Neutrophil (primary cell): ENCODE data around the gene RUBCN.

Experiments
- H3K27ac ChIP-seq: fragments of 200-600 bp; sonication (generic); 2 replicates; pipeline ENCODE4 v1.5.1; 2016; ENCODE audit warnings: mild to moderate bottlenecking, moderate library complexity
- H3K27me3 ChIP-seq: fragments of 200-600 bp; sonication (generic); 2 replicates; pipeline ENCODE4 v1.6.0; 2016; ENCODE audit warnings: mild to moderate bottlenecking
- H3K36me3 ChIP-seq: fragments of 200-600 bp; sonication (generic); 2 replicates; pipeline ENCODE4 v1.5.1; 2017
- H3K4me1 ChIP-seq, 2 experiments: fragments of 200-600 bp in 1 of 2; sonication (generic) in 1 of 2; 1 replicate in 1 of 2; 2 replicates in 1 of 2; pipeline versions ENCODE4 v1.5.1 to v1.6.1; 2013 to 2016; ENCODE audit warnings: low read depth in 1 of 2, low read length in 1 of 2, mild to moderate bottlenecking in 1 of 2, moderate library complexity in 1 of 2; ENCODE audit not compliant: control insufficient read depth in 1 of 2, insufficient read depth in 1 of 2
- H3K4me3 ChIP-seq, 2 experiments: fragments of 200-600 bp in 1 of 2; sonication (generic) in 1 of 2; 1 replicate in 1 of 2; 2 replicates in 1 of 2; pipeline ENCODE4 v1.5.1; 2013 to 2016; ENCODE audit warnings: low read depth in 1 of 2, low read length in 1 of 2, mild to moderate bottlenecking in 1 of 2, moderate library complexity in 1 of 2
- H3K9me3 ChIP-seq: fragments of 200-600 bp; sonication (generic); 2 replicates; pipeline ENCODE4 v1.5.1; 2016
- CTCF ChIP-seq: fragments of 200-600 bp; sonication (generic); IDR thresholded peaks from 2 replicates; pipeline ENCODE4 v1.5.1; 2016; ENCODE audit warnings: antibody characterized with exemption

RUBCN gene

DNA sequence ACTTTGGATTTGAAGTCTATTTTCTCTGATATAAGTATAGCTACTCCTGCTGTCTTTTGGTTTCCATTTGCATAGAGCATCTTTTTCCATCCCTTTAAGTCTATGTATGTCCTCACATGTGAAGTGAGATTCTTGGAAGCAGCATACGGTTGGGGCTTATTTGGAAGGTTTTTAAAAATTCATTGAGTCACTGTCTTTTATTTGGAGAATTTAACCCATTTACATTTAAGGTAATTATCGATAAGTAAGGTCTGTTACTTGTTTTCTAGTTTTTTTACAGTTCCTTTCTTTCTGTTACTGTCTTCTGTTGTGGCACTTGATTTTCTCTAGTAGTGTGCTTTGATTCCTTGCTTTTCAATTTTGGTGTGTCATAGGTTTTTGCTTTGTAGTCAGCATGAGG is 14.0 kb downstream of the RUBCN start:
- Histone ChIP-seq H3K27ac (no peak overlapping the region), H3K27me3 (no peaks in the 10 kb centered on the region), H3K4me3 (no peak overlapping the region), H3K9me3 (no peaks in the 10 kb centered on the region), H3K36me3 (peaks cover 4% of the 10 kb centered on the region), H3K4me1 (peaks cover 0 to 6% of the 10 kb centered on the region in 2 experiments)
- TF ChIP-seq CTCF = no peak

- H3K9me3 ChIP-seq = no peaks in the 10 kb centered on the region
- TF ChIP-seq CTCF = no peak
- H3K4me3 ChIP-seq = no peak overlapping the region
- peaks cover 23% of the 10 kb centered on the region for H3K36me3 ChIP-seq
- peaks cover 0 to 6% of the 10 kb centered on the region in 2 experiments for H3K4me1 ChIP-seq
- H3K27me3 ChIP-seq = no peaks in the 10 kb centered on the region
- H3K27ac ChIP-seq = no peak overlapping the region
Observed at GRCh38 chr3:197720694-197721093, 16.0 kb downstream of the RUBCN start.

- H3K4me1 ChIP-seq = peaks cover 0 to 3% of the 10 kb centered on the region in 2 experiments
- no peak for TF ChIP-seq CTCF
Observed at GRCh38 chr3:197718891-197719290, 17.8 kb downstream of the RUBCN start.

DNA sequence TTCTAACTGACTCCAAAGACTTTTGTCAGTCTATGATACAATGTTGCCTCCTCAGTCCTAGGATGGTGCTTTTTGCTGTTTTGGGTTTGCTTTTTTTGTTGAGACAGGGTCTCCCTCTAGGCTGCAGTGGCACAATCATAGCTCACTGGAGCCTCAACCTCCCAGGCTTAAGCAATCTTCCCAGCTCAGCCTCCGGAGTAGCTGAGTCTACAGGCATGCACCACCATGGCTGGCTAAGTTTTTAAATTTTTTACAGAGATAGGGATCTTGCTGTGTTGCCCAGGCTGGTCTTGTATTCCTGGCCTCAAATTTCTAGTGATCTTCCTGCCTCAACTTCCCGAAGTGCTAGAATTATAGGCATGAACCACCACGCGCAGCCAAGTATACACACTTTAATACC is 22.5 kb downstream of the RUBCN start:
- H3K9me3 ChIP-seq = no peaks in the 10 kb centered on the region
- no peaks in the 10 kb centered on the region for H3K27me3 ChIP-seq
- no peaks in the 10 kb centered on the region for H3K4me1 ChIP-seq
- H3K36me3 ChIP-seq = peaks cover 44% of the 10 kb centered on the region
- no peak for TF ChIP-seq CTCF
- H3K4me3 ChIP-seq = no peak overlapping the region
- no peak overlapping the region for H3K27ac ChIP-seq

More at GRCh38 chr3:197718891-197719290, 17.8 kb downstream of the RUBCN start:
- no peak overlapping the region for H3K27ac ChIP-seq
- H3K9me3 ChIP-seq = no peaks in the 10 kb centered on the region
- H3K36me3 ChIP-seq = peaks cover 38% of the 10 kb centered on the region
- no peaks in the 10 kb centered on the region for H3K27me3 ChIP-seq
- H3K4me3 ChIP-seq = no peak overlapping the region

DNA sequence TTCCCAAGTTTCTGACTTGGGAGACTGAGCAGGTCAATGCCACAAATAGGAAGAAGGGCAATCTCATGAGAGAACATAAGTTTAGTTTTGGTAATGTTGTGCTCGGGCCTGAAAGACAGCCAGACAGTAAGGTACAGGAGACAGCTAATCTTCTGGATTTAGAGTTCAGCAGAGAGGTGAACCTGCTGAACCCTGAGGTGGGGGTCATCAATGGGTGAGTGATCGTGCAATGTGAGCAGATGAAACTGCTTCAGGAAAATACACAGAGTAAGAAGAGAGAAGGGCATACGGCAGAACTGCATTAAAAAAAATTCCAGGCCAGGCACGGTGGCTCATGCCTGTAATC is 23.3 kb downstream of the RUBCN start:
- Histone ChIP-seq H3K9me3 (no peaks in the 10 kb centered on the region), H3K4me3 (no peak overlapping the region), H3K36me3 (peaks cover 44% of the 10 kb centered on the region), H3K27me3 (no peaks in the 10 kb centered on the region), H3K4me1 (no peaks in the 10 kb centered on the region), H3K27ac (no peak overlapping the region)
- no peak for TF ChIP-seq CTCF
